Osteocyte (in vitro differentiated cells): ENCODE results near the gene NEK8. TPM values are rescaled to one million over a fixed set of nuclear protein-coding genes. Genes with fewer than 3 reads are reported as not detected.
"Not testable (repeated sequence)": the region's sequence is repeated elsewhere in the genome, so short reads cannot be mapped to it uniquely, and the experiment has no call there.

Experiments used
- DNase-seq: peaks from one replicate; pipeline ENCODE4 v3.0.0; 2021; ENCODE audit warnings: mixed read lengths; ENCODE audit not compliant: unreplicated experiment; ENCODE audit errors: extremely low spot score
- H3K27ac Mint-ChIP-seq: one replicate; pipeline ENCODE4 v1.8.0; 2021; ENCODE audit warnings: mild to moderate bottlenecking, mixed read lengths; ENCODE audit not compliant: unreplicated experiment
- H3K27me3 Mint-ChIP-seq: one replicate; pipeline ENCODE4 v1.8.0; 2021; ENCODE audit warnings: mixed read lengths; ENCODE audit not compliant: unreplicated experiment
- H3K36me3 Mint-ChIP-seq: one replicate; pipeline ENCODE4 v1.8.0; 2021; ENCODE audit warnings: mixed read lengths; ENCODE audit not compliant: unreplicated experiment
- H3K4me1 Mint-ChIP-seq: one replicate; pipeline ENCODE4 v1.8.0; 2021; ENCODE audit warnings: mixed read lengths; ENCODE audit not compliant: unreplicated experiment
- H3K4me3 Mint-ChIP-seq: one replicate; pipeline ENCODE4 v1.8.0; 2021; ENCODE audit warnings: mild to moderate bottlenecking, moderate library complexity, mixed read lengths; ENCODE audit not compliant: unreplicated experiment
- H3K9me3 Mint-ChIP-seq: one replicate; pipeline ENCODE4 v1.8.0; 2021; ENCODE audit warnings: mixed read lengths; ENCODE audit not compliant: unreplicated experiment
- total RNA-seq: library from RNA; stranded (reverse); gene quantifications from 2 replicates; pipeline ENCODE4 v1.2.1, GENCODE V29; 2021
- TF ChIP-seq, protein P1 (sequence below): fragments of 200-600 bp; sonication (generic); IDR thresholded peaks from 2 replicates; pipeline ENCODE4 v1.5.0; 2021; ENCODE audit warnings: antibody characterized with exemption, mild to moderate bottlenecking, moderate library complexity

NEK8 gene
- total RNA-seq, 1 donor from 2014 or later = 9.9 TPM

DNA sequence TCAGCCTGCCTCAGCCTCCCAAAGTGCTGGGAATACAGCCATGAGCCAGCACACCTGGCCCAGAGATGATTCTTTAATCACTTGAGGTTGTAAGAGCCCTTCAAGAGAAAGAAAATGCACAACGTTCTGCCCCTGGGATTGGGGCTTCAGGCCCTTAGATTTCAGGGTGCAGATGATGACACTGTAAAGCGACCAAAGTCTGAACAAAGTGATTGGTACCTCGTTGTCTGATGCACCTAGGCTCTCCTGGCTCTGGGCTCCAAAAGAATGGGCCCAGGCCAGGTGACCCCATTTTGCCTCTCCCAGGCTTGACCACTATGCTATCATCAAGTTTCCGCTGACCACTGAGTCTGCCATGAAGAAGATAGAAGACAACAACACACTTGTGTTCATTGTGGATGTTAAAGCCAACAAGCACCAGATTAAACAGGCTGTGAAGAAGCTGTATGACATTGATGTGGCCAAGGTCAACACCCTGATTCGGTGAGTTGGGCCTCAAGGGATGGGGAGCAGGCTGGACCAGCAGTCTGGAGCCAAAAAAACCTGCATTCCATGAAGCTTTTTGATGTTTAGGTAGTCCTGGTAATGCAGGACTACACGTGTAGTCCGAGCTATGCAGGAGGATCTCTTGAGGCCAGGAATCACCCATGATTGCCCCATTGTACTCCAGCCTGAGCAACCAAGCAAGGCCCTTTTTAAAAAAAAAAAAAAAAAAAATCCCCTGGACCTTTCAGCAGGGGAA is 6.0 kb upstream of the NEK8 start:
- Mint-ChIP-seq H3K4me3 (no peak overlapping the region), H3K27ac (peak overlapping the region; percentile 50), H3K27me3 (no peaks in the 10 kb centered on the region), H3K4me1 (peaks cover 60% of the 10 kb centered on the region), H3K36me3 (peaks cover 21% of the 10 kb centered on the region), H3K9me3 (no peaks in the 10 kb centered on the region)
- TF ChIP-seq, protein P1, sequence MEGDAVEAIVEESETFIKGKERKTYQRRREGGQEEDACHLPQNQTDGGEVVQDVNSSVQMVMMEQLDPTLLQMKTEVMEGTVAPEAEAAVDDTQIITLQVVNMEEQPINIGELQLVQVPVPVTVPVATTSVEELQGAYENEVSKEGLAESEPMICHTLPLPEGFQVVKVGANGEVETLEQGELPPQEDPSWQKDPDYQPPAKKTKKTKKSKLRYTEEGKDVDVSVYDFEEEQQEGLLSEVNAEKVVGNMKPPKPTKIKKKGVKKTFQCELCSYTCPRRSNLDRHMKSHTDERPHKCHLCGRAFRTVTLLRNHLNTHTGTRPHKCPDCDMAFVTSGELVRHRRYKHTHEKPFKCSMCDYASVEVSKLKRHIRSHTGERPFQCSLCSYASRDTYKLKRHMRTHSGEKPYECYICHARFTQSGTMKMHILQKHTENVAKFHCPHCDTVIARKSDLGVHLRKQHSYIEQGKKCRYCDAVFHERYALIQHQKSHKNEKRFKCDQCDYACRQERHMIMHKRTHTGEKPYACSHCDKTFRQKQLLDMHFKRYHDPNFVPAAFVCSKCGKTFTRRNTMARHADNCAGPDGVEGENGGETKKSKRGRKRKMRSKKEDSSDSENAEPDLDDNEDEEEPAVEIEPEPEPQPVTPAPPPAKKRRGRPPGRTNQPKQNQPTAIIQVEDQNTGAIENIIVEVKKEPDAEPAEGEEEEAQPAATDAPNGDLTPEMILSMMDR = no peak
- DNase-seq = no peak

DNA sequence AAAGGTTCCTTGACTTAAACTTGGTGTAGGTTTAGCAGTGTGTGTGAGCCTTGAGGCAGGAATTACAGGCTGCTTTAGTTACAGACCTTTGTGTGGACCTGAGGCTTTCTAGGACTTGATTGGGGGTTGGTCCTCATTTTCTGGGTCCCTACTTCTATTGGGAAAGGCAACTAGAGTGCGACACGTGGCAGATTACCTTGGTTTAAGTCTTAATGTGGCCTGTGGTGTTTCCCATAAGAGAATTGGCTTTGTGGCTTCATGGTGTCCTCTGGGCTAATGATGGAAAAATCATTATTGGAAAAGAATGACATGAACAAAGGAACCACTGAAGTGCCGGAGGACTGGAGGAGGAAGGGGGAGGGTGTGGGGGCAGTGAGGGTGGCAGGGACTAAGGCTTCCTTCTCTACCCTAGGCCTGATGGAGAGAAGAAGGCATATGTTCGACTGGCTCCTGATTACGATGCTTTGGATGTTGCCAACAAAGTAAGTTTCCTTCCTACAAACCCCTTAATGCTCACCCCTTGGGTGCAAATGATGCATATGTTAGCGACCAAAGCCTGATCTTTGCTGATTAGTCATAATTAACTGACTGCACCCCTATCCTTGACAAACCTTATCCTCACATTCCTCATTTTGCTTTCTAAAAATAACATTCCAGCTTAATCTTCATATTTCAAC is 5.3 kb upstream of the NEK8 start:
- Mint-ChIP-seq H3K27me3 (no peaks in the 10 kb centered on the region), H3K4me3 (no peak overlapping the region), H3K4me1 (peaks cover 61% of the 10 kb centered on the region)

DNA sequence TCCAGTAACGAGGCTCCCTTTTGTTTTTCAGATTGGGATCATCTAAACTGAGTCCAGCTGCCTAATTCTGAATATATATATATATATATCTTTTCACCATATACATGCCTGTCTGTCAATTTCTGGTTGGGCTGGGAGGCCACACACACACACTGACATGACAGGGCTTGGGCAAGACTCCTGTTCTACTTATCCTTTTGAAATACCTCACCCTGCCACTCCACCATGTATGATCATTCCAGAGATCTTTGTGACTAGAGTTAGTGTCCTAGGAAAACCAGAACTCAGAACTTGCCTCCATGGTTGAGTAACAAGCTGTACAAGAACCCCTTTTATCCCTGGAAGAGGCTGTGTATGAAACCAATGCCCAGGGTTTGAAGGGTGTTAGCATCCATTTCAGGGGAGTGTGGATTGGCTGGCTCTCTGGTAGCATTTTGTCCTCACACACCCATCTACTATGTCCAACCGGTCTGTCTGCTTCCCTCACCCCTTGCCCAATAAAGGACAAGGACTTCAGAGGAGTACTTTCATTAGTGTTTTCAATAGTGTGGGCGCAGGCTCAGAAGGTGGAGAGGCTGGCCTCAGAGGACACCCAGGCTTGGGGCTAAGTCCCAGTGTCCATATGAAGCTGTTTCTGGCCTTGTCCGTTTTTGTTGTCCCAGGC is 4.6 kb upstream of the NEK8 start:
- H3K27me3 Mint-ChIP-seq = not testable (repeated sequence)
- Mint-ChIP-seq H3K4me1 (peaks cover 57% of the 10 kb centered on the region), H3K27ac (peak overlapping the region; percentile 92)

More for the DNA sequence above, 5.3 kb upstream of the NEK8 start:
- peaks cover 21% of the 10 kb centered on the region for H3K36me3 Mint-ChIP-seq
- peak overlapping the region; percentile 10 for H3K27ac Mint-ChIP-seq
- no peaks in the 10 kb centered on the region for H3K9me3 Mint-ChIP-seq
- no peak for DNase-seq
- TF ChIP-seq, protein P1 = no peak

DNA sequence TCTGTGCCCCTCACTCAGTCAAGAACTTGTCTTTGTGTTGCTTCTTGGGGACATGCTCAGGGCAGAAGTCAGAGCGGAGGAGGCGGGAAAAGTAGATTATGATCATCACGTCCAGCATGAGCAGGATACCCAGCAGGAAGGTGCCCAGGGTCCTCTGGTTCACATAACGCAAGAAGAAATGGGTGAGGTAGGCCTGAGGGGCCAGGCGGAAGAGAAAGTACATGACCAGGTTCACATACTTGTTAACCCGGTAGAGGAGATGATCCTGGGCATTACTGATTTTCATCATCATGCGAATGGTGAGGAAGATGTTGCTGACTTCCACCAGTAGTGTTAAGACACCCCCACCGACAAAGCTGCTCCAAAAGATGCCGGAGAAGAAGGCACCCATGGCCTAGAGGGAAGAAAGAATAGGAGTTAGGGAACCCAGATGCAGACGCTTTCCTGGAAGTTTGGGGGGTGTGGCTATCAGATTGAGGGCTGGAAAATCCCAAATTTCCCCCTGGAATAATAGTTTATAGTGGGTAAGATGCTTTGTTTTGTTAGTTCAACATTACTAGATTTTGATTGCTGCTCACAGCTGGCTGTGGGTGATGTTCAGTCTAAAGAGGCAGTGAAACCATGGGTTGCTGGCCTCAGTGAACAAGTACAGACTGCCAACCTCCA is 4.0 kb upstream of the NEK8 start:
- peak overlapping the region; percentile 92 for H3K27ac Mint-ChIP-seq
- TF ChIP-seq, protein P1 = no peak
- DNase-seq = no peak
- H3K4me1 Mint-ChIP-seq = peaks cover 55% of the 10 kb centered on the region
- peaks cover 21% of the 10 kb centered on the region for H3K36me3 Mint-ChIP-seq
- no peaks in the 10 kb centered on the region for H3K9me3 Mint-ChIP-seq
- H3K4me3 Mint-ChIP-seq = peak overlapping the region; percentile 88
- no peaks in the 10 kb centered on the region for H3K27me3 Mint-ChIP-seq

More for the DNA sequence above, 4.6 kb upstream of the NEK8 start:
- peaks cover 21% of the 10 kb centered on the region for H3K36me3 Mint-ChIP-seq
- not testable (repeated sequence) for H3K9me3 Mint-ChIP-seq, H3K4me3 Mint-ChIP-seq, DNase-seq

DNA sequence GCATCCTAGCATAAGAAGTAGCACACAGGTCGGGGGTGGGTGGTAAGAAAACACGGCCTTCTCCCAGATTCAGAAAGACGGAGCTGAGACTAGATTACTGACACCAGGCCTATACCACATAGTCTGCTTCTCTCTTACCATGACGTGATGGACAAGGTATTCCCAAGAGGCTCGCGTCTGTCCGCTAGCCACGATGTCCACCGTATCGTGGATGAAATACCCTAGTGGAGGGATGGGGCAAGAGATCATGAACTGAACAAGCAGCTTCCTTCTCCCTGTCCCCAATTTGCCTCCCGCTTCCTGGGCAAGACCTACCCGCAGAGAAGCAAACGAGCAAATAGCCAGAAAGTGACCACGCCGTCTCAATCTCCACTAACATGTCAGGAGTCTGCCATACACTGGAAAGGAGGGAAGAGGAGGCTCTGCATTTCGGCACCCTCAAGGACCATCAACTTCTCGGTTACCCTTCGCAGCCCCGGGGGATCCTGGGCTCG is 3.4 kb upstream of the NEK8 start:
- H3K27me3 Mint-ChIP-seq = no peaks in the 10 kb centered on the region
- TF ChIP-seq, protein P1 = no peak
- no peaks in the 10 kb centered on the region for H3K9me3 Mint-ChIP-seq
- no peak for DNase-seq
- peaks cover 17% of the 10 kb centered on the region for H3K36me3 Mint-ChIP-seq
- H3K4me1 Mint-ChIP-seq = peaks cover 51% of the 10 kb centered on the region
- peak overlapping the region; percentile 92 for H3K27ac Mint-ChIP-seq
- H3K4me3 Mint-ChIP-seq = peak overlapping the region; percentile 88
